Caco-2 (cell line): ENCODE measurements around the gene GRK5. TPM values are rescaled to one million over a fixed set of nuclear protein-coding genes. Genes with fewer than 3 reads are reported as not detected.

Source experiments
- BruUV-seq: library from RNA; stranded (reverse); fragments of 400-500 nt; replicated peaks from 2 replicates; lab custom pipeline; 2021; lab: Mats Ljungman, UMichigan
- CTCF ChIA-PET: fragments of 300-600 bp; sonication (Branson Sonifier 250); formaldehyde crosslinking; loops from one replicate; lab custom pipeline; 2022; ENCODE audit warnings: antibody characterized with exemption; lab: Charles Lee
- POLR2A ChIA-PET: fragments of 300-600 bp; sonication (Branson Sonifier 250); formaldehyde crosslinking; loops from one replicate; lab custom pipeline; 2022; ENCODE audit warnings: antibody characterized with exemption; lab: Charles Lee
- DNase-seq, 2 experiments: peaks; one replicate each; pipeline versions ENCODE4 v3.0.0 to v3.0.0-alpha.2; 2020 to 2022
- H3K27me3 ChIP-seq: replicated peaks from 2 replicates; pipeline ENCODE4 v1.6.0; 2011; ENCODE audit warnings: low read length; ENCODE audit not compliant: control insufficient read depth, insufficient read depth
- H3K36me3 ChIP-seq: 2 replicates; pipeline ENCODE4 v1.5.1; 2011; ENCODE audit warnings: low read length; ENCODE audit not compliant: control insufficient read depth, insufficient read depth
- H3K4me1 ChIP-seq: fragments of 250-450 bp; sonication (Bioruptor Pico); 2 replicates; pipeline ENCODE4 v1.5.1; 2020; ENCODE audit warnings: mild to moderate bottlenecking
- H3K4me3 ChIP-seq: 2 replicates; pipeline ENCODE4 v1.5.1; 2011; ENCODE audit warnings: low read depth, mild to moderate bottlenecking, control low read depth, low read length
- H3K9me3 ChIP-seq: fragments of 250-450 bp; sonication (Bioruptor Pico); 2 replicates; pipeline ENCODE4 v1.5.1; 2020; ENCODE audit warnings: mild to moderate bottlenecking, moderate library complexity
- H3K27ac Mint-ChIP-seq: one replicate; pipeline ENCODE4 v1.8.0; 2022; ENCODE audit warnings: mixed read lengths; ENCODE audit not compliant: unreplicated experiment
- H3K27me3 Mint-ChIP-seq: one replicate; pipeline ENCODE4 v1.8.0; 2022; ENCODE audit warnings: mixed read lengths; ENCODE audit not compliant: insufficient read depth, unreplicated experiment
- H3K36me3 Mint-ChIP-seq: one replicate; pipeline ENCODE4 v1.8.0; 2022; ENCODE audit warnings: mild to moderate bottlenecking, mixed read lengths; ENCODE audit not compliant: insufficient read depth, unreplicated experiment
- H3K4me1 Mint-ChIP-seq: one replicate; pipeline ENCODE4 v1.8.0; 2022; ENCODE audit warnings: low read depth, mixed read lengths; ENCODE audit not compliant: unreplicated experiment
- H3K4me3 Mint-ChIP-seq: one replicate; pipeline ENCODE4 v1.8.0; 2022; ENCODE audit warnings: mild to moderate bottlenecking, moderate library complexity, mixed read lengths; ENCODE audit not compliant: unreplicated experiment
- H3K9me3 Mint-ChIP-seq: one replicate; pipeline ENCODE4 v1.8.0; 2022; ENCODE audit warnings: mixed read lengths; ENCODE audit not compliant: unreplicated experiment
- CTCF ChIP-seq, 2 experiments: fragments of 200-600 bp in 1 of 2; IDR thresholded peaks; 1 replicate in 1 of 2; 2 replicates in 1 of 2; pipeline versions ENCODE4 v1.5.1 to v1.8.0; 2011 to 2022; ENCODE audit warnings: antibody characterized with exemption in 1 of 2, control low read depth in 1 of 2, inconsistent platforms in 1 of 2, low read depth in 1 of 2, low read length in 1 of 2, mild to moderate bottlenecking in 1 of 2, moderate library complexity in 1 of 2; ENCODE audit not compliant: insufficient read depth in 1 of 2, severe bottlenecking in 1 of 2, unreplicated experiment in 1 of 2
- intact Hi-C: fragments of 100-400 bp; cut with micrococcal nuclease; formaldehyde crosslinking; loops from one replicate; pipeline ENCODE4 v1.10.0; 2022; ENCODE audit not compliant: unreplicated experiment
- total RNA-seq: library from RNA; stranded (reverse); gene quantifications from 2 replicates; pipeline ENCODE4 v1.2.3, GENCODE V29; 2022

The GRK5 gene
- total RNA-seq, 1 experiment from 2014 or later: 7.7 TPM

GRCh38 chr10:119401671-119402395 lies 194.5 kb downstream of the GRK5 start:
- H3K27ac Mint-ChIP-seq: no peak overlapping the region
- DNase-seq: peak in 1 of 2 experiments; percentile 23
- ChIA-PET POLR2A (no interaction called here), CTCF (interaction anchor here (1.4 to 1.5 kb wide), 2 partner anchors 112 to 202 kb away, joined by 3 to 5 read pairs; no protein-coding TSS in a partner anchor)
- no TSS peak for BruUV-seq
- no peak overlapping the region for H3K4me3 Mint-ChIP-seq
- Histone ChIP-seq H3K4me3 (no peak overlapping the region), H3K36me3 (no peaks in the 10 kb centered on the region), H3K9me3 (no peaks in the 10 kb centered on the region), H3K27me3 (no peaks in the 10 kb centered on the region), H3K4me1 (0 out of 2 replicates have a peak, but pooled peaks cover 3% of the 10 kb centered on the region)
- no peaks in the 10 kb centered on the region for H3K27me3 Mint-ChIP-seq
- intact Hi-C loops: no loop called here
- TF ChIP-seq CTCF (IDR thresholded peaks at IDR 0.05; ENCODE audit: insufficient read depth in 1 of 2, low read depth in 1 of 2, low read length in 1 of 2, severe bottlenecking in 1 of 2, unreplicated experiment in 1 of 2): no peak
- H3K4me1 Mint-ChIP-seq: peaks cover 8% of the 10 kb centered on the region
- H3K36me3 Mint-ChIP-seq: peaks cover 5% of the 10 kb centered on the region
- H3K9me3 Mint-ChIP-seq: no peaks in the 10 kb centered on the region

- peaks cover 8% of the 10 kb centered on the region for H3K4me1 Mint-ChIP-seq
- no peaks in the 10 kb centered on the region for H3K27me3 Mint-ChIP-seq
- intact Hi-C loops: no loop called here
- no peaks in the 10 kb centered on the region for H3K4me1 ChIP-seq
- no peak overlapping the region for H3K4me3 ChIP-seq
- no peaks in the 10 kb centered on the region for H3K9me3 ChIP-seq
- H3K27ac Mint-ChIP-seq: no peak overlapping the region
- no peaks in the 10 kb centered on the region for H3K9me3 Mint-ChIP-seq
- BruUV-seq: no TSS peak
- no peaks in the 10 kb centered on the region for H3K27me3 ChIP-seq
- POLR2A ChIA-PET: no interaction called here
- H3K36me3 ChIP-seq: no peaks in the 10 kb centered on the region
- no peaks in the 10 kb centered on the region for H3K36me3 Mint-ChIP-seq
- DNase-seq: no peak
- no peak for TF ChIP-seq CTCF (IDR thresholded peaks at IDR 0.05; ENCODE audit: insufficient read depth in 1 of 2, low read depth in 1 of 2, low read length in 1 of 2, severe bottlenecking in 1 of 2, unreplicated experiment in 1 of 2)
- CTCF ChIA-PET: no interaction called here
- no peak overlapping the region for H3K4me3 Mint-ChIP-seq
These were observed 196.6 kb downstream of the GRK5 start for GRCh38 chr10:119403921-119404320.

- DNase-seq: no peak
- Histone ChIP-seq H3K27me3 (no peaks in the 10 kb centered on the region), H3K4me1 (no peaks in the 10 kb centered on the region), H3K4me3 (no peak overlapping the region), H3K9me3 (no peaks in the 10 kb centered on the region), H3K36me3 (no peaks in the 10 kb centered on the region)
- Mint-ChIP-seq H3K4me3 (no peak overlapping the region), H3K27me3 (no peaks in the 10 kb centered on the region), H3K36me3 (no peaks in the 10 kb centered on the region), H3K4me1 (peaks cover 8% of the 10 kb centered on the region), H3K27ac (no peak overlapping the region), H3K9me3 (no peaks in the 10 kb centered on the region)
- intact Hi-C loops: no loop called here
- POLR2A ChIA-PET: no interaction called here
- BruUV-seq: no TSS peak
- CTCF ChIA-PET: no interaction called here
- TF ChIP-seq CTCF (IDR thresholded peaks at IDR 0.05; ENCODE audit: insufficient read depth in 1 of 2, low read depth in 1 of 2, low read length in 1 of 2, severe bottlenecking in 1 of 2, unreplicated experiment in 1 of 2): no peak
These were observed 197.5 kb downstream of the GRK5 start for GRCh38 chr10:119404719-119405519.
